HG02884 (cell line): ENCODE measurements around the gene DCTN3.

ENCODE experiments used
- ATAC-seq: cut with Tn5 transposase; IDR thresholded peaks from one replicate; pipeline ENCODE4 v1.9.1; 2021; ENCODE audit warnings: mild to moderate bottlenecking, moderate library complexity; ENCODE audit not compliant: unreplicated experiment

DCTN3 gene

GRCh38 chr9:34575241-34575640, 45.1 kb downstream of the DCTN3 start:
- no peak for ATAC-seq

GRCh38 chr9:34574571-34574970, 45.7 kb downstream of the DCTN3 start:
- no peak for ATAC-seq

- ATAC-seq, result no peak
Measured at GRCh38 chr9:34573599-34574325, 46.5 kb downstream of the DCTN3 start.

GRCh38 chr9:34572628-34573027, 47.7 kb downstream of the DCTN3 start:
- ATAC-seq, result no peak

GRCh38 chr9:34572092-34572491, 48.2 kb downstream of the DCTN3 start:
- no peak for ATAC-seq

- ATAC-seq, result no peak
Measured at GRCh38 chr9:34571481-34571810, 48.8 kb downstream of the DCTN3 start.

- no peak for ATAC-seq
Measured at GRCh38 chr9:34570809-34571480, 49.4 kb downstream of the DCTN3 start.

- ATAC-seq, result no peak
Measured at GRCh38 chr9:34570376-34570775, 49.9 kb downstream of the DCTN3 start.

GRCh38 chr9:34568774-34569173, 51.5 kb downstream of the DCTN3 start:
- ATAC-seq, result no peak

GRCh38 chr9:34568133-34568532, 52.2 kb downstream of the DCTN3 start:
- no peak for ATAC-seq

- ATAC-seq, result no peak
Measured at GRCh38 chr9:34566972-34567371, 53.3 kb downstream of the DCTN3 start.

- no peak for ATAC-seq
Measured at GRCh38 chr9:34566322-34566721, 54.0 kb downstream of the DCTN3 start.

- no peak for ATAC-seq
Measured at GRCh38 chr9:34565856-34566255, 54.4 kb downstream of the DCTN3 start.

GRCh38 chr9:34564617-34565016, 55.7 kb downstream of the DCTN3 start:
- ATAC-seq, result no peak
